HG02970 (cell line): ENCODE data around the gene CHRNA9.
"Not testable (repeated sequence)": the region's sequence is repeated elsewhere in the genome, so short reads cannot be mapped to it uniquely, and the experiment has no call there.

ENCODE experiments used
- ATAC-seq: cut with Tn5 transposase; IDR thresholded peaks from one replicate; pipeline ENCODE4 v1.9.1; 2021; ENCODE audit warnings: mild to moderate bottlenecking, moderate library complexity, moderate number of reproducible peaks; ENCODE audit not compliant: unreplicated experiment, low FRiP score

The CHRNA9 gene

DNA sequence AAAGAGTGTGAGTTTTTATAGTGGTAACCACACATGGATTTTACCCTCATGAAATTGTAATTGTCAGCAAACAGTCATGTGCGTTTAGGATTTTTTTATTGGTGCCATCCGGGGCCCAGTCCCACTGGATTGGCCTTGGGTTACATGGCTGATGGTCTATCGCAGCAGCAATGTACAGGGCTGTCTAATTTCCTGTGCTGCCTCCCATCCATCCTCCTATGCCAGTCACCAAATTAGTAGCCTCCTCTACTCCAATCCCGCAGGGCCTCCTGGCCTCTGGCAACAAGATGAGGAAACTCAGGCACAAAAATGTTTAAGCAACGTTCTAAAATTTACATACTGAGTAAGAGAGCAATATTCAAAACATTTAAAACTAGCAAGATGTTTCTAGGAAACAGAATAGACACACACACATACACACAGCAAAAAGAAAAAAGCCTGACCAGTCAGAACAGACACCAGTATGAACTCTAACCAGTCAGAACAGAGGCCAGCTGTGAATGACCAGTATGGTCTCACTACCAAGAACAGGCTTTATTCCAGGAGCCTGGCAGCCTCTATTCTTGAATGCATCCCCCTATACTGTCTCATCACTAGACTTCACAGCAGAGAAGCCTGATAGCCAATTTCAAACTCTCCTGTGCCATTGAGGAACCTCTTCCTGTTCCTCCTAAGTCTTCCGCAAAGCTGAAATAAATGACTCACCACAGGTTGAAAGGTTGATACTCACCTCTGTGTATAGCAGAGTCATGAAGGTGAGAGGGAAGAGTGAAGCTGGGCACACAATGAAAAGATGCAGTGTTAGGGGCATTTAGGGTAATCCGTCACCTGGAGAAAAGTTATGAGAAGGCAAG, 42.6 kb downstream of the CHRNA9 start:
- no peak for ATAC-seq

DNA sequence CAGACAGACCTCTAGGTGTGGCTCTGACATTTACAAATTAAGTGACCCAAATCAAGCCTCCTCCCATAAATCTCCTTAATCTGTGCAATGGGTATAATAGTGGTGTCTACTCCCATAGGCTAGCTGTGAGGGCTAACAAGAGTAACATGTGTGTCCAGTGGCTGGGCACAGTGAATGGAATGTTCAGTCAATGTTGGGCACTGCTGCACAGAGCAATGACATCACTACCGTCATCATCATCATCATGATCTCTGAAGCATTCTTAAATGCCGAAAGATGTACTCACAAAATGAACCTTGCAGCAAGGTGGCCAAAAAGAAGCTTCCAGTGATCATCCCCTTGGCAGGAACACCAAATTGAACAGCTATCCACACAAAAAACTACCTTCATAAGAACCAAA, 43.5 kb downstream of the CHRNA9 start:
- no peak for ATAC-seq

DNA sequence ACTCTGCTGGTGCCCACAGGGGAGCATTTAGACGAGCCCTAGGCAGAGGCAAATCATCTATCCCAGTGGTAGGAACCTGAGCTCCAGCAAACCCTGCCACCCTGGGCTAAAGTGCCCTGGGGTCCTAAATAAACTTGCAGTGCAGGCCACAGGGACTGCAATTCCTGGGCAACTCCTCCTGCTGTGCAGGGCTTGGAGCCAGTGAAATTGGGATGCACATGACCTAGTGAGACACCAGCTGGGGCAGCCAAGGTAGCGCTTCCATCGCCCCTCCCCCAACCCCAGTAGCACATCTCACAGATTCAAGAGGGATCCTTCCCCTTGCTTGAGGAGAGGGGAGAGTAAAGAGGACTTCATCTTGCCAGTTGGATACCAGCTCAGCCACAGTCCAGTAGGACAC, 44.1 kb downstream of the CHRNA9 start:
- ATAC-seq = no peak

- no peak for ATAC-seq
Observed at GRCh38 chr4:40380647-40381046, 45.5 kb downstream of the CHRNA9 start.

- ATAC-seq = no peak
Observed at GRCh38 chr4:40388239-40388638, 53.1 kb downstream of the CHRNA9 start.

DNA sequence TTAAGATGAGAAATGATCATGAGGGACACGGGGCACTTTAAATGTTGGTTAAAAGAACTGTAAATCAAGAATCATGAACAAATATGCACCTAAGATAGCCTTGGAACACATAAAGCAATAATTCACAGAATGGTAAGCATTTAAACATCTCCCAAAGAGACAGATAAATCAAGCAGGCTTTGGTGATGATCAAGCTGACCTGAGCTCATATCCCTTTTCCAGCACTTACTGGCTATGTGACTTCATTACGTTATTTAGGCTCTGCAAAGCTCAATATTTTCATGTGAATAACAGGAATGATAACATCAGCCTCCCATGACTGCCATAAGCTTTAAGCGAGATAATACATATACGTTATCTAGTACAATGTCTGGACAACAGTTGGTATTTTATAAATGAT, 54.9 kb downstream of the CHRNA9 start:
- ATAC-seq = no peak

DNA sequence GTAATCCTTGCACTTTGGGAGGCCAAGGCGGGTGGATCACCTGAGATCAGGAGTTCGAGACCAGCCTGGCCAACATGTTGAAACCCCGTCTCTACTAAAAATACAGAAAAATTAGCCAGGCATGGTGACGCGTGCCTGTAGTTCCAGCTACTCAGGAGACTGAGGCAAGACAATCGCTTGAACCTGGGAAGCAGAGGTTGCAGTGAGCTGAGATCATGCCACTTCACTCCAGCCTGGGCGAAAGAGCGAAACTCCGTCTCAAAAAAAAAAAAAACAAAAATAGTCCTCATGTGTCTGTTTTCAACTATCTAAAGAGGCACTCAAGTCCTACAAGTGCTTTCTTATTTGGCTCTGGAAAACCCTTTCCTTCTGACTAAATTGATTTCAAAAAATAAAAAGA, 57.1 kb downstream of the CHRNA9 start:
- ATAC-seq = not testable (repeated sequence)

DNA sequence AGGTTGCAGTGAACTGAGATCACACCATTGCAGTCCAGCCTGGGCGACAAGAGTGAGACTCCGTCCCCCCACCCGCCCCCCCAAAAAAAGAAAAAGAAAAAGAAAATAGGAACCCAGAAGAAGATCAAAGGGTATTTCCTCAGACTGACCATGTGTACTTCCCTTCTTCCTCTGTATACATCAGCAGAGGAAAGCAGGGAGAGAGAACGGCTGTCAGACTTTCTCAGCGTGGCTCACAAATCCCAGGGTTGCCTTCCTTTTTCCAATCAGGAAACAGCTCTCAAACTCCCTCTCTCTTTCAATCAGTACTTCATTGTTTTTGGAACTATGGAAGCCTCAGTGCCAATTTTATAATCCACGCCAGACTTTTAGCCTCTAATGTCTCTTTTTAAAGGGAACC, 59.1 kb downstream of the CHRNA9 start:
- no peak for ATAC-seq

GRCh38 chr4:40395166-40395900, 60.2 kb downstream of the CHRNA9 start:
- ATAC-seq = no peak

GRCh38 chr4:40395908-40396793, 61.0 kb downstream of the CHRNA9 start:
- ATAC-seq = no peak

- ATAC-seq = no peak
Observed at GRCh38 chr4:40399578-40399977, 64.4 kb downstream of the CHRNA9 start.

DNA sequence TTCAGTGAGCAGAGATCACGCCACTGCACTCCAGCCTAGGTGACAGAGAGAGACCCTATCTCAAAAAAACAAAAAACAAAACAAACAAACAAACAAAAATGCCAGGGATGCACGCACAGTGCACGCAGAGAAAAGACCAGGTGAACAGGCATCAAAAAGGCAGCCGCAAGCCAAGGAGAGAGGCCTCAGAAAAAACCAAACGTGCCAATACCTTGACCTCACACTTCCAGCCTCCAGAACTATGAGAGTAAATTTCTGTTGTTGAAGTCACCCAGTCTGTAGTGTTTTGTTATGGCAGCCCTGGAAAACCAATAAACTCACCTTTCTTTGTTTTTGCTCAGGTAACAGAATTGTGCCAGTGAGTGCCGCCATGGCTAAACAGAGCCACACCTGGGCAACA, 66.0 kb downstream of the CHRNA9 start:
- ATAC-seq = no peak

GRCh38 chr4:40401631-40402030, 66.5 kb downstream of the CHRNA9 start:
- no peak for ATAC-seq

DNA sequence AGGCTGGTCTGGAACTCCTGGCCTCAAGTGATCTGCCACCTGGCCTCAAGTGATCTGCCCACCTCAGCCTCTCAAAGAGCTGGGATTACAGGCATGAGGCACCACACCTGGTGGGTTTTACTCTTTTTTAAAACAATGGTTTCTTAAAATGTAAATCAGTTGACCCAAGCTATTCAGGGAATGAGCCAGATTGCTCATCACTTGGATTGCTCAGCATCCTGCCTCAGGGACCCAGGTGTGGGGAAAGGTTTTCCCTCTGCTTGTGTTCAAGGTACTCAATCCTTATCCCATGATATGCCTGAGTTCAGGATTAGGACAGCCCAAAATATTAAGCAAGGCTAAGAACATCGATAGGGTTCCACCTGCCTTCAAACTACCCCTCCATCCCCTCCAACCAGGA, 67.4 kb downstream of the CHRNA9 start:
- ATAC-seq = no peak

GRCh38 chr4:40403081-40403480, 67.9 kb downstream of the CHRNA9 start:
- ATAC-seq = no peak
